Camera-type eye (tissue), 1 donor: Measurements from ENCODE around the gene ALDH1A2. TPM values are rescaled to one million over a fixed set of nuclear protein-coding genes. Genes with fewer than 3 reads are reported as not detected.

Experiments used
- total RNA-seq: library from RNA; depleted of rRNA; stranded (reverse); fragments of >200 nt; gene quantifications from one replicate; pipeline ENCODE4 v1.2.3, GENCODE V29; 2014

Gene ALDH1A2
- 53.7 TPM for total RNA-seq

DNA sequence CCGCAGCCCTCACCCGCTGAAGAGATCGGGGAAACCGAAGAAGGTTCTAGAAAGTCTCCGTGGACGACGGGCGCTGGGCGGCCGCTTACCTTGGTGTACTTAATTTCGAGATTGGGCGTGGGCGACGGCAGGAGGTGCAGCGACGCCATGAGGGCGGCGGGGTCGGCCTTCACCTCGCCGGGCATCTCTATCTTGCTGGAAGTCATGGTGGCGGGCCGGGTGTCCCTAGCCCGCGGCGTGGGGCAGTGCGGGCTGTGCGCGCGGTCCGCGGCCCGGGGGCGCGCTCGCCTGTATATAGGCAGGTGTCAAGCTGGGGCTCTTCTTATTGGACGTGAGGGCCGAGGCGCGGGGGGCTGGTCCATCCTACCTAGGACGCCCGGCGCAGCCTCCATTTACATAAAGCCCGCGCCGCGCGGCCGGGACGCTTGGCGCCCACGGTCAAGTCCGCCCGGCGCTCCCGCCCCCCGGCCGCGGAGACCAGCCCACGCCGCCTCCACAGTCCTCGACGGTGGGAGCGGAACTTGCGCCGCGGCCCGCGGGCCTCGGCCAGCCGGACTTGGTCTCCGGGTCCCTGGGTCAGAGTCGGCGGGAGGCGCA lies at the start of gene ALDH1A2:
TSS of gene ALDH1A2 (minus strand) at position 267 of the 597 bp plus-strand sequence. CDS start at position 206, 61 bp downstream.

Other genes starting within 250 kb of the ALDH1A2 start
- gene AQP9, start 72.7 kb upstream of the ALDH1A2 start, total RNA-seq = 2.9 TPM